HuH-7 (cell line): Measurements from ENCODE around the gene PSKH1.
"Not testable (repeated sequence)": the region's sequence is repeated elsewhere in the genome, so short reads cannot be mapped to it uniquely, and the experiment has no call there.

Experiments
- DNase-seq: peaks from one replicate; pipeline ENCODE4 v3.0.0; 2011; ENCODE audit warnings: low spot score

PSKH1 gene

DNA sequence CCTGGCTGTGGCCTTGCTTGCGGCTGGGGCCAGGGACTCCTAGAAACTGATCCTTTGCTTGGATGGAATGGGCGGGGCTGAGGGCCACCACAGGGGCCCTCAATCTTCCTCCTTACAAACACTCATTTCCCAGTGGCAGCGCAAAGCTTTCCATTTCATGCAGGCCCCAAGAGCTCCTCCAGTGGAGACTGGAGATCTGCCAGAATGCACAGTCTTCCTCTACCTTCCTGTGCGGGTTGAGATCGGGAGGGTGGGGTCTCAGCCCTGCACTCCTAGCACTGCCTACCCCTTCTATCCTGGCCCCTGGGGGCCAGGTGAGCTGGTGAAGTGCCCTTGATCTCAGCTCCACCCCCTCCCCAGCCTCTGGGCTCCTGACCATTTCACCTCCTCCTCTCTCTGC lies 6.7 kb upstream of the PSKH1 start:
- DNase-seq, result no peak

DNA sequence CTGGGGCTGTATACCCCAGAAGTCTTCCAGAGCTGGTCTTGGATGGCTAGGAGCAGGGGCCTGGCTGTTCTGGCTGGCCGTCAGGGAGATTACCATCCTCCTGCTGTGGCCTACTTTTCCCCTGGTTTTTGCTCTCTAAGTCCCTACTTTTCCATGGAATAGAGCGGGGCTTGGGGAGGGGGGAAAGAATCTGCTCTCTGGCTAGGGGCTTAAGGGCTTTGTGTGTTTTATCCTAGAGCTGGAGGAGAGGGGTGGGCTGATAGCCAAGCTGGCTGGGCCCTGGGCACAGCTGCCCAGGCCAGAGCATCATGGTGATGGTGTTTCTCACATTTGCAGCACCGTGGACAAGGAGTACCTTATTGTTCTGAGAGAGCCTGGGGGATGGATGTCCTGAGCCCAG lies 4.7 kb upstream of the PSKH1 start:
- DNase-seq, result no peak

DNA sequence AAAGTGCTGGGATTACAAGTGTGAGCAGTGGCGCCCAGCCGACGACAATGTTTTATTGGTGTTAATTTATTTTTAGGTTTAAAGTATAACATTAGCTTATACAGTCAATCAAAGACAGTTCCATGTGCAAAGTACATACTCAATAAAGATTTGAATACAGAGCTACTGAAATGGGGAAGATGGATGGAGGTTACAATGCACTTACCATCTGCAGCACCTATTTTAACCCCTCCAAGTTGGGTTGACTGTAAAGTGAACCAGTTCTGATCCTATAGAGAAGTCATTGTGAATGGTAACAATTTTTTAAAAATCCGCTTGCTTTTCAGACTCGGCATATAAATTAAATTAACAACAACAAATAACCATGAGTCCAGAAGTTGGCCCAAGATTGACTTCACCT lies 679 bp upstream of the PSKH1 start:
- DNase-seq, result no peak

DNA sequence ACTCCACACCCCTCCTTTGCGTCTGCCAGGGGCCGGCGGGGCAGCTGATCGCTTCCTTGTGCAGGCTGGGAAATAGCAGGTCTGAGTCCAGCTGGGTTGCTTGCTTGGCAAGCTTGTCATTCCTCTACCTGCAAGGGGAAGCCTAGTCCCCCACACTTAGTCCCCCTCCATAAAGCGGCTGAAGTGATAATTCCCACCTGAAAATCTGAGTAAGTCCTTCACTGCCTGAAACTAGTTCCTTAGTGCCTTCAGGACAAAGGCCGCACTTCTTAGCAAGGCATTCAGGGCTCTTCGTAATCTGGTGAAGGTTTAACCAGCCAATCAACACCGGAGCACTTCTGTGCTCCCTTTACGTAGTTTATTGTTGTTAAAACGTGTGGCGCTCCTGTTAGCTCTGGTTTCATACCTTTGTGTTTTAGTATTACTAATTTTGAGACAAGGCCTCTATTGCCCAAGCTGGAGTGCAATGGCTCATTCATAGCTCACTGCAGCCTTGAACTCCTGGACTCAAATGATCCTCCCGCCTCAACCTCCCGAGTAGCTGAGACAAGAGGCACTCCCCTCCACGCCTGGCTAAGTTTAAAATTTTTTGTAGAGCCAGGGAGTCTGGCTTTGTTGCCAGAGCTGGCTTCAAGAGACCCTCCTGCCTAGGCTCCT lies 817 bp downstream of the PSKH1 start:
- no peak for DNase-seq

DNA sequence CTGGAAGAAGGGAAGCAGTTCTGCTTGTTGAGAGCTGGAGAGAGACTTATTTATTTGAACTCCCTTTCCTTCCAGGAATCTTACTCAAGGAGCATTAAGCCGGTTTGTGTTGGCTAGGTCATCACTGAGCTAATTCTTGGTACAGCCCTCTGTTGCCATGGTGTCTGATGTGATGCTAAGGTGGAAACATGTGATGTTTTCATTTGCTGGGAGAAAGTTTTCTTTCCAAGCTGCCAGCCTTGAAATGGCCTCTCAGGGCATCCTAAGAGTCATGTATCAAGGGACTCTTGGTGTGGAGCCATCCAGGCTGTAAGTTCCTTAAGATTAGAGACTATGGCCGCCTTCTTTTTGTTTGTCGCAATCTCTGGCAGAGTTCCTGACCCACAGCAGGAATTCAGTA lies 4.2 kb downstream of the PSKH1 start:
- no peak for DNase-seq

DNA sequence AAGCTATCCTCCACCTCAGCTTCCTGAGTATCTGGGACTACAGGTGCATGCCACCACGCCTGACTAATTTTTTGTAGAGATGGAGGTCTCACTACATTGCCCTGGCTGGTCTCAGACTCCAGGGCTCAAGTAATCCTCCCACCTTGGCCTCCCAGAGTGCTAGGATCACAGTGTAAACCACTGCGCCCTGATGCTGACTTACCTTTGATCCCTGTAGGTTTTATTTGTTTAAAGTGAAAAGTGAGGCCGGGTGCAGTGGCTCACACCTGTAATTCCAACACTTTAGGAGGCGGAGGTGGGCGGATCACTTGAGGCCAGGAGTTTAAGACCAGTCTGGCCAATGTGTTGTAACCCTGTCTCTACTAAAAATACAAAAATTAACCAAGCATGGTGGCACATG lies 8.7 kb downstream of the PSKH1 start:
- no peak for DNase-seq

DNA sequence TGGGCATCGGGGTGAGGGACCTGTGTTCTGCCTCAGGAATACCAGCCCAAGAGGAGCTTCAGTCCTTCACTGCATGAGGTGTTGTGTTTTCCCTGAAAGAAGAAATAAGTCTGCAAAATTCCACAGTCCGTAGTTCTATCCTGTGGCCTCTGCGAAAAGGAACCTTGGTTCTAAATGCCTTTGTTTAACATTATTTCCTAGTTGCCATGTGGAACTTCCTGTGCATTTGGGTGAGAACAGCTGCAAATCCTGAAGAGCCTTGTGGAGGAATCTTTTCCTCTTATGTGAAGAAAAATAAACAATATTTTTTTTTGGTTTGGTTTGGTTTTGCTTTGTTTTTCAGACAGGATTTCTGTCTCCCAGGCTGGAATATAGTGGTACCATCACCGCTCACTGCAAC lies 9.8 kb downstream of the PSKH1 start:
- DNase-seq, result no peak

DNA sequence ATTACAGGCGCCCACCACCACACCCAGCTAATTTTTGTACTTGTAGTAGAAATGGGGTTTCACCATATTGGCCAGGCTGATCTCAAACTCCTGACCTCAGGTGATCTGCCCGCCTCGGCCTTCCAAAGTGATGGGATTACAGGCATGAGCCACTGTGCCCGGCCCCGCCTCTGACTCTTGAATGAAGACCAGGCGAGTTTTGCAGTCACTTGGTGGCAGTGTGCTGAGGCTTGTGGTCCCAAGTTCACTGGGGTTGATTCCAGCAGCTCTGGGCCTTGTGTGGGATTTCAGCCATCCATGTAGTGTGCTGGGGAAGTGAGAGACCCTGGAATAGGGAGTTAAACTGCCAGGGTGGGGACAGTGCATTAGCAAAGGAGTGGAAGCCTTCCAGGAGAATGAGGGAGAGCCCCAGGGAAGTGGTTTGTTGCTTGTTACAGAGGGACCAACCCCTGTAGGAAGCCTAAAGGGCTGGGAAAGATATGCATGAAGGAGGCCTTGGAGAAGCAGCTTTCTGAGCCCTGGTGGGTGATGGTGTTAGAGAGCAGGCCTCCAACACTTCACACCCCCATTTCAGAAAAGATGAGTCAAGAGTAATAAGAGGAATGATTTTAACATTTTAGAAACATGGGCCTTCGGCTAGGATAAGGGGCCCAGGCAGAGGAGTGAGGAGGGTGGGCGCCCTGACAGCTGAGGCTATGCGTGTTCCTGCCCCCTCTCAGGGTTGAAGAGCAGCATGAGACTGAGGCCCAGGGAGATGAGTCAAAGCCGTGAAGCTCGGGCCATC lies 14.5 kb downstream of the PSKH1 start:
- no peak for DNase-seq

DNA sequence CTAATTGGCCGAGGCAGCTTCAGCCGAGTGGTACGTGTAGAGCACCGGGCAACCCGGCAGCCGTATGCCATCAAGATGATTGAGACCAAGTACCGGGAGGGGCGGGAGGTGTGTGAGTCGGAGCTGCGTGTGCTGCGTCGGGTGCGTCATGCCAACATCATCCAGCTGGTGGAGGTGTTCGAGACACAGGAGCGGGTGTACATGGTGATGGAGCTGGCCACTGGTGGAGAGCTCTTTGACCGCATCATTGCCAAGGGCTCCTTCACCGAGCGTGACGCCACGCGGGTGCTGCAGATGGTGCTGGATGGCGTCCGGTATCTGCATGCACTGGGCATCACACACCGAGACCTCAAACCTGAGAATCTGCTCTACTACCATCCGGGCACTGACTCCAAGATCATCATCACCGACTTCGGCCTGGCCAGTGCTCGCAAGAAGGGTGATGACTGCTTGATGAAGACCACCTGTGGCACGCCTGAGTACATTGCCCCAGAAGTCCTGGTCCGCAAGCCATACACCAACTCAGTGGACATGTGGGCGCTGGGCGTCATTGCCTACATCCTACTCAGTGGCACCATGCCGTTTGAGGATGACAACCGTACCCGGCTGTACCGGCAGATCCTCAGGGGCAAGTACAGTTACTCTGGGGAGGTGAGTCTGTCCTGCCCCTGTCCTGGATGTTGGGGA lies 16.1 kb downstream of the PSKH1 start:
- no peak for DNase-seq

DNA sequence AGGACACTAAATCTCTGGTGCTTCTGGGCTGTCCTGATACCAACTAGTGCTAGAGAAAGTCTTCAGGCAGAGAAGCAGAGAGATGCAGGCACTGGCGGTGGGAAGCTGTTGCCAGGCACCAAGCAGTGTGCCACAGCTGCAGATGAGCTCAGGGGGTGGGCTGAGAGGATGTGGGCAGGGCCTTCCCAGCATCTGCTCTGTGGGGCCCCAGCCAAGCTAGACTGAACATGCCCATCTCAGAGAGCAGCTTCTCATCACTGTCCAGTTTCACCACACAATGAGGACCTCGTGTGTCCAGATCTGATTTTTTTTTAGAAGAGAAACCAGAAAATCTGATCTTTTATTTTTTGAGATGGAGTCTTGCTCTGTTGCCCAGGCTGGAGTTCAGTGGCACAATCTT lies 17.1 kb downstream of the PSKH1 start:
- no peak for DNase-seq

DNA sequence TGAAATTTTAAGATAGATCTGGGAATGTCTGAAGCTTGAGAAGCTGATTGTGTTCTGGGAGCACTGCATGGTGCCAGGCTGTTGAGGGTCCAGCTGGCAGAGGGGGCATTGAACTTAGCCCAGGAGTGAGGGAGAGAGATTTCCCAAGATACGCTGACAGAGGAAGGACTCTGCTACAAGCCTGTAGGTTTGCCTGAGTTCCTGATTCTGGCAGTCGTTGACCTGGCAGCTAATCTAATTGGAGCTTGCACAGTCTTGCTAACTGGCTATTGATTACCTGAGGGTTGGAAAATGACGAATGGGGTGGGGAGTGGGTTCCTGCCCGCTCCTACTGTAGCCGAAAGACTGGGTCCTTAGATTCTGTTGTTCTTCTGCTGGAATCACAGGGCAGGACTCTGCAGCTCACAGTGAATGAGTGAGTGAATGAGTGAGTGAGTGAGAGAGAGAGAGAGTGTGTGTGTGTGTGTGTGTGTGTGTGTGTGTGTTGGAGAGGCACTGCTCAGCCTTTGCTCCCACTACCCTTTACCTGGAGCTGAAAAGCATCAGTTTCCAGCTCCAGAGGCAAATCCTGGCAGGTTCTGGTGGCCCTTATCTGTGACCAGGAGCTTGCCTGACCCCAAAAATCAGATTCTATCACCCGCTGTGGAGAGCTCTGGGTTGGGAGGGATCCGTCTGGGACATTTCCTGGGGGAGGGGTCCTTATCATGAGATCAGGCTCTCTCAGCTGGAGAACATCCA lies 21.9 kb downstream of the PSKH1 start:
- DNase-seq, result no peak

DNA sequence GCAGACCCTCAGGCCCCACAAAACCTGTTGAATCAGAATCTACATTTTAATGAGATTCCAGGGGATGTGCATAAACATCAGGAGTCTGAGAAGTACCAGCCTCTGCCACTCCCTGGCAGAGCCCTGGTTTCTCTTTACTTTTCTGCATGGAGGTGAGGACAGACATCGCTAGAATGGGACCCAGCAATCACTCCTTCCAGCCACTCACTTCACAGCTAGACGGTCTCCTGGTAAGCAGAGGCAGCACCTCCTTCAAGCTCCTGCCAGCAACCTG lies 22.4 kb downstream of the PSKH1 start:
- not testable (repeated sequence) for DNase-seq

DNA sequence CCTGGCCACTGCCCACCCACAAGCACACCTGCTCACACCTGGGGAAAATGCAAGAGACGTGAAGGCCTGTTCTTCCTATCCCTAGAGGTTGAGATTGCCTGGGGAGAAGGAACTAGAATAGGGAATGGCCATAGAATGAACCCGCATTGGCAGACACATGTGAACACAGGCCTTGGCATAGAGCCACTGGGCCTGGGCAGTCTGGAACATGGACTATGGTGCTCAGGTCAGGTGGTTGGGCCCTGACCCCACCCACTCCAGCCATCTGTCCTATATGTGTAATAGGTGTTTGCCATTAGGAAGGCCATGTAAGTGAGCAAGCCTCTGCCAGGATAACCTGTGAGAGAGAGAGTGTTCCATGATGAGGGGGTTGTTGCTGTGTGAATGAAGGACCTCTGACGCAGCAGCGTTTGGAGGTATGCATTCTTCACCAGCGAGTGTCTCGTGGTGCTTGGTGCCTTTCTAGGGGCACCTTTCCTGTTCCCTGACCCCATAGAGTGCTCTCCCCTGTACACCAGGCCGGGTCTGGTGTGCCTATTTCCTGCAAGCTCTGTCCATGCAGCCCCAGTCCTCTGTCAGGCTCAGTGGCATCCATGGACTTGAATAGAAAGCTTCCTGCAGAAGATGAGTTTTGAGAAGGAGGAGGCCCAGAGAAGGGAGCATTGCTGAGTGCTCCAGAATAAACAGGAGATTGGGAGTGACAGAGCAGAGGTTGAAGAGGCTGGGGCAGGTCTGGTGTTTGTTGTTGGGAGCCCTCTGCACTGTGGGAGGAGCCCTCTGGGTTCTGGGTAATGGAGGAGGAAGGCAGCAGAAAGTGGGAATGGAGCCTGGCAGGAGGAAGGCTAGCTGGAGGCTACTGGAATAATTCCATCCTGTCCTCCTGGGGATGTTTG lies 23.0 kb downstream of the PSKH1 start:
- no peak for DNase-seq

DNA sequence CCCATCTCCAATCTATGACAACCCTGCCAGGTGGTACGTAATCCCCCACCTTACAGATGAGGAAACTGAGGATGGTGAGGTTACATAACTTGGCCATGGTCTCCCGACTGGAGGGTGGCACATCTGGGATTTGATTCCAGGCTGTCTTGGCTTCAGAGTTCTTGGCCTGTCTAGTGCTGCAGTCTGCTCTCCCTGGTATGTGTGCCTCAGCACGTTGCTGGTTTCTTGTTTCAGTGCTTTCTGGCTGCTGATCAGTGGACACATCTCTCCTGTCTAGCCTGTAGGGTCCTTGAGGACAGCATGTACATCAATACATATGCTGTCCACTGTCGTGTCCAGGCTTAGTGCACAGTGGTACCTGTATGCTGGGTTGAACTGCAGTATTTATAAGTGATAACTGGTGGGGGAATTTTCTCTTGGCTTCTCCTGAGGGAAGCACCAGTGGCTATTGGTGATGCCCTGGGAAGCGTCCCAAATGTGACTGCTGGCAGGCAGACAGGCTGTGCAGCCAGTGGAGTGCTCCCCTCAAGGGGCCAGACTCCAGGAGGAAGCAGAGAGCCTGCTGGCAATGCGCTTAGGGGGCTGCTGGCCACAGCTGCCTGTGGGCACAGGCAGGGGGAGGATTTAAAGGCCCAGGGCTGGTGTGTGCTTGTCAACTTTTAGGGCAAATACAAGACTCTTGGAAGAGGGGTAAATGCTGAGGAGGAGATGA lies 24.2 kb downstream of the PSKH1 start:
- no peak for DNase-seq

DNA sequence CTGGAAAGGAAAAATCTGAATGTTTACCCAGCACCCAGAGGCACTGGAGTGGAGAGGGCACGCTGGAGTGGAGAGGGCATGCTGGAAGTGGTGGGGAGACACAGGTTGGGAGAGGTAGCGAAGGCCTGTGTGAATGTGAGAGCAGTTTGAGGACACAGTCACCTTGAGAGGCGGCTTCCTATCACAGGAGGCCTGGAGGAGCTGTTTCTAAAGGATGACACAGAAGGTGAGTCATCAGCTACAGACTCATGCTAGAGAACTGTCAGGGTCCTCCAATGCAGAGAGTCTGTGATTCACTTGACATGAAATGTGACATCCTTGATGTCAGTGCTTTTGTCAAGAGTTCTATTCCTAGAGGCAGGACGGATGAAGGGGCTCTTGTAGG lies 24.8 kb downstream of the PSKH1 start:
- no peak for DNase-seq

DNA sequence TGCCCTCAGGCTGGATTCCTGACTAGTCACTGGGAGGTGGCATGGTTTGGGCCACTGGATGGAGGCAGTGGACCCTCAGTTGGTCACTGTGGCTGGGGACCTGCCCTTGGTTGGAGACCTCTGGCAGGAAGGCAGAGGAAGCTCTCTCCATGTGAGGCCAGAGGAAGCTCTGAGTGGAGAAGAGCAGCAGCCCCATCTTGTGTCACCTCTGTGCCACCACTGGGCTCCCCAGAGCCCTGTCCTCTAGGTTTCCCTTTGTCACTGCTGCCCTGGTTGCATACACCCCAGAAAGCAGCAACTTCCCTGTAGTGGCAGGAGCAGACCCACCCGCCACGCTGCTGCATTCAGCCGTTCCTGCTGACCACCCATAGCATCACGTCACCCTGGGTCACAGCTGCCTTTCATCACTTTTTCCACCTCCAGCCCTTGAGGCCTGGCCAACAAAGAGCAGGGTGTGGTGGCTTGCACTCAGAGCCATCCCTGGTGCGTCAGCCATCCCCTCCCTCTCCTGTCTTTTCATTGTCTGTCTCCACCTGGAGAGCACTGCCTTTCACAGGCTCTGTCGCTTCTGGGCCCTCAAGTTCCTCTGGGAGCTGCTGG lies 26.7 kb downstream of the PSKH1 start:
- no peak for DNase-seq

DNA sequence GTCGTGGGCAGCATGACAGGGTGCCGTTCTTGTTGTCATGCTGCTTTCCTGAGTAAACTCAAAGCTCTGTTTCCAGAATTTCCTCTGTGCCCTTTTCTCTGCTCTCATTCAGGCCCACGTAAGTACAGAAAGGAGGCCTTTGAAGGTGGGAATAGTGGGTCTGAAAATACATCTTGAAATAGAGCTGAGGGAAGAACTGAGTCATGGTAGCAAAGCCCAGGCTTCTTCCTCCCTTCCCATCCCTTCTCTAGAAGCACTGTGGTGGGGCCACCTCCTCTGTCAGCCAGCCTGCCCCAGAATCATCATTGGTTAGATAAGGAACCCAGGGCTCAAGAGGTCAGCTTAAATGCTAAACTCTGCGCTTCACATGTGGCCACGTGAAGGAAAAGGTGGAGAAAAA lies 29.2 kb downstream of the PSKH1 start:
- no peak for DNase-seq

DNA sequence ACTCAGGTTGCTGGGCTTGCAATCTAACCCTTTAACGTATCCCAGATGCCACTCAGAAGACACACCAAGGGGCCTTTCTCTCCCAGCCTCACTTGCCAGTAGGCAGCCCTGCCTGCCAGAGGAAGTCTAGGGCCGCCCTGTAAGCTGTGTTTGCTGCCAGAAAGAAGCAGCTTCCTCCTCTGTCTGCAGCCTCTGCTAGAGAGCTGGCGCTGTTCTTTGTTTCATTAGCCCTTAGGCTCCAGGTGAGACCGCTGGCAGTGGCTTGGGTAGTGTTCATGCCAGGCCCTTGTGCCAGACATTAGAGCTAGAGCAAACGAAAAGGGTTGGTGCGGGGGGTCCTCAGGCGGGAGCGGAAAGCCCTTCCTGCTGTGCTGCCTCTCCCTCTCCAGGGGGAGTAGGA lies 29.7 kb downstream of the PSKH1 start:
- DNase-seq, result no peak

DNA sequence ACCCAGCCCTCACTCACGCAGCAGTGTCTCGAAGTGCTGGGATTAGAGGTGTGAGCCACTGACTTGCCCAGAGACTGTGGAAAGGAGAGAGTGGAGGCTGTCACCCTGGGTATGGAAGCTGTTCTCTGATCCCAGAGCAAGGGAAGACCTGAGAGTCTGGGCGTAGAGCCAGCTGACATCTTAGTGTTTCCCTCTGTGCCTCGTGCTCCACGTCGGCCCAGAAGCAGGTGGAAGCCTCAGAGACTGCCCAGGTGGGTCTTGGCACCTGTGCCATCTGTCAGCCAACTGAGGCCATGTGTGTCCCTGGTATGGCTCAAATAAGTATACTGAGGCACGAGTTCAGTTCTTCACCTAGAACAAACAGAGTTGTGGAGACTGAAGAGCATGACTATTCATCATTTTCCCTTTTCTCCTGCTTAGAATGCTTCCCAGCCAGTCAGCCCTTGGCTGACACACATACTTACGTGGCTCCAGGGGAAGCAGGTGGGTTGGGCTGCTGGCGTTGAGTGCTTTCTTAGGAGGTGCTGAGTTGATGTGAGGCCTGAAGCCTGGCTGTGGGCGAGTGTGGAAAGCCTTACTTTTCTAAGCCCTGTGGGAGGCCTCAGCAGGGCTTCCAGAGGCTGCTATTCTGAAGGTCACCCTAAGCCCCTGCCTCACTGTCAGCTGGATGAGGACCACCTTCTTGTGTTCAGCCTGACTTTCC lies 30.5 kb downstream of the PSKH1 start:
- no peak for DNase-seq
